Tibial nerve (tissue), 4 donors: Measurements from ENCODE around the gene ESCO1. TPM values are rescaled to one million over a fixed set of nuclear protein-coding genes. Genes with fewer than 3 reads are reported as not detected.

Experiments
- DNase-seq, 2 donors: peaks; one replicate each; pipeline ENCODE4 v3.0.0-alpha.2; 2019; ENCODE audit warnings: low spot score in 2 of 2
- H3K27ac ChIP-seq, 4 donors: fragments of 200-600 bp; sonication (generic) in 3 of 4; one replicate each; pipeline ENCODE4 v1.5.1; 2017 to 2019; ENCODE audit warnings: mild to moderate bottlenecking in 1 of 4
- H3K27me3 ChIP-seq, 2 donors: fragments of 200-600 bp; sonication (generic) in 1 of 2; one replicate each; pipeline versions ENCODE4 v1.5.1 to v1.6.0; 2017 to 2019
- H3K36me3 ChIP-seq, 3 donors: fragments of 200-600 bp; sonication (generic); one replicate each; pipeline ENCODE4 v1.5.1; 2018 to 2019
- H3K4me1 ChIP-seq, 4 donors: fragments of 200-600 bp; sonication (generic) in 3 of 4; one replicate each; pipeline ENCODE4 v1.5.1; 2017 to 2019
- H3K4me3 ChIP-seq, 4 donors: fragments of 200-600 bp; sonication (generic) in 3 of 4; one replicate each; pipeline ENCODE4 v1.5.1; 2017 to 2019; ENCODE audit warnings: mild to moderate bottlenecking in 1 of 4, moderate library complexity in 1 of 4
- H3K9me3 ChIP-seq, 4 donors: fragments of 200-600 bp; sonication (generic) in 3 of 4; one replicate each; pipeline ENCODE4 v1.5.1; 2017 to 2019
- CTCF ChIP-seq, 5 experiments: fragments of 200-600 bp in 3 of 5; fragments of 450-650 bp in 2 of 5; sonication (generic) in 3 of 5; IDR thresholded peaks; one replicate each; pipeline ENCODE4 v1.5.1; 2016 to 2019; ENCODE audit warnings: antibody characterized with exemption in 5 of 5, mild to moderate bottlenecking in 3 of 5, moderate library complexity in 2 of 5
- EP300 ChIP-seq, 2 donors: sonication (generic); formaldehyde crosslinking; IDR thresholded peaks; one replicate each; pipeline ENCODE4 v1.6.1; 2017; ENCODE audit warnings: antibody characterized with exemption in 2 of 2, mild to moderate bottlenecking in 1 of 2
- POLR2A ChIP-seq, 2 donors: fragments of 450-650 bp; IDR thresholded peaks; one replicate each; pipeline ENCODE4 v1.6.1; 2017; ENCODE audit warnings: antibody characterized with exemption in 2 of 2, mild to moderate bottlenecking in 2 of 2, moderate library complexity in 2 of 2
- WGBS, 2 donors: methylation state at CpG; one replicate each; pipeline ENCODE4 v1.1.5; 2018; 5-methylcytosine and 5-hydroxymethylcytosine counted together
- total RNA-seq, 4 donors: library from RNA; depleted of rRNA; stranded (reverse); fragments of >200 nt; gene quantifications; one replicate each; pipeline ENCODE4 v1.1.0, GENCODE V29; 2016

The ESCO1 gene
- total RNA-seq, 4 donors from 2014 or later, result 15.0 to 19.2 (median 18.6) TPM

- WGBS, 2 donors, result 94% methylated on average over 15 of the region's 15 CpGs
- no peak for TF ChIP-seq POLR2A (IDR thresholded peaks at IDR 0.05)
- TF ChIP-seq CTCF (IDR thresholded peaks at IDR 0.05), result no peak
- no peak for TF ChIP-seq EP300 (IDR thresholded peaks at IDR 0.05)
Observed at GRCh38 chr18:21489919-21490495, 110.5 kb downstream of the ESCO1 start.

DNA sequence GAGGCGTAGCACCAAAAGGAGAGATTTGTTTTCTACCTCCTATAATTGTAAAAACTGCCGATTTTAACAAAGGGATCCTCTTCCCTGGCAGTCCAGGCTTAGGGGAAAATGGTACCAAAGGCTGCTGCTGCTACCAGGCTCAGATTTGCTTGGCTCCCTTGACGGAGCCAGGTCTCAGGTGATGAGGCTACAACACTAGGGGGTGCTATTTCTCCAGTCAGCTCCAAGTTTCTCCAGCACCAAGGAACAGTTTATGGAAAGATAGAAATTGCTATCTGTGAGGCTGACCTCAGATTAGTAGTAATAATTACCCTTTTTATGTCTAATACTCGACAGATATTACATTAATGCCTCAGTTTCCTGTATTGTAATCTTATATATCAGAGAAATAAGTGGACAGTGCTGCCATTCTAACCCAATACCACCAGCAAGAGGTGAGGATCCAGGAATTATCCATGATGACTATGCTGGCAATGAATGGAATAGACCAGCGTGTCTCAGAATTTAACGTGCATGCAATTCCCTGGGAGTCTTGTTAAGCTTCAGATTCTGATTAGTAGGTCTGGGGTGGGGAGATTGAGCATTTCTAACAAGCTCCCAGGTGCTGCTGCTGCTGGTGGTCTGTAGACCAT is 111.3 kb downstream of the ESCO1 start:
- peak; percentile 19 to 48 (median 34) for TF ChIP-seq CTCF (IDR thresholded peaks at IDR 0.05)
- no peak for TF ChIP-seq POLR2A (IDR thresholded peaks at IDR 0.05)
- no peak for TF ChIP-seq EP300 (IDR thresholded peaks at IDR 0.05)
- Histone ChIP-seq H3K27ac (no peak overlapping the region), H3K9me3 (no peaks in the 10 kb centered on the region), H3K36me3 (no peaks in the 10 kb centered on the region), H3K4me1 (no peaks in the 10 kb centered on the region), H3K4me3 (no peak overlapping the region), H3K27me3 (no peaks in the 10 kb centered on the region)
- DNase-seq, result peak in 1 of 2 donors; percentile 18
- 44 to 52% methylated on average over 6 of the region's 6 CpGs for WGBS, 2 donors

More at GRCh38 chr18:21489919-21490495, 110.5 kb downstream of the ESCO1 start:
- H3K27me3 ChIP-seq, result no peaks in the 10 kb centered on the region
- H3K27ac ChIP-seq, result no peak overlapping the region
- H3K9me3 ChIP-seq, result no peaks in the 10 kb centered on the region
- H3K36me3 ChIP-seq, result no peaks in the 10 kb centered on the region
- no peak for DNase-seq
- no peaks in the 10 kb centered on the region for H3K4me1 ChIP-seq
- no peak overlapping the region for H3K4me3 ChIP-seq

DNA sequence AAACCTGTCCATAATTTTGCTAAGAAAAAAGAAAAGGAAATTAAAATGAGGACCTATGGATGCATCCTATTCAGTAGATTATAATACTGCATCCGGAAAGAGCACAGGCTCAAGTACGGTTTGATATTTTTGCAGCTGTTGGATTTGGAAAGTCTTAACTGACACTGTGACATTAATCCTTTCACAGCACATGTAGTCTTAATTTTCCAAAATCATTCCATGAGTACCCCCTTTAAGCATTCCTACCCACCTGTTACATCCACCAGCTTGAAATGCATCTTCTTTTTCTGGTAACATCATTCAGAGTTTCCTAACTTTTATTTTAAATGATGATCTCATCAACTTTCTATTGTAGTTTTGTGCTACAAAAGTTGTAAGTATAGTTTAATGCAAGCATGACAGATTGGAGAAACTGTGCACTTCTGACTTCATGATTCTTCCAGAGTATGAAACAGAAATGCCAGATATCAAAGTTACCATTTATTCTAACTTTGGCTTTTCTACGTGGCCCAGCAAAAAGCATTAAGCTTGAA is 113.5 kb downstream of the ESCO1 start:
- Histone ChIP-seq H3K27ac (no peak overlapping the region), H3K36me3 (no peaks in the 10 kb centered on the region), H3K4me1 (no peaks in the 10 kb centered on the region), H3K27me3 (no peaks in the 10 kb centered on the region), H3K9me3 (no peaks in the 10 kb centered on the region), H3K4me3 (no peak overlapping the region)
- WGBS, 2 donors, result 62 to 70% methylated on average over 3 of the region's 3 CpGs
- no peak for DNase-seq
- TF ChIP-seq CTCF (IDR thresholded peaks at IDR 0.05) (no peak), POLR2A (IDR thresholded peaks at IDR 0.05) (no peak), EP300 (IDR thresholded peaks at IDR 0.05) (no peak)

- Histone ChIP-seq H3K4me3 (no peak overlapping the region), H3K36me3 (no peaks in the 10 kb centered on the region), H3K27me3 (no peaks in the 10 kb centered on the region), H3K4me1 (no peaks in the 10 kb centered on the region), H3K9me3 (no peaks in the 10 kb centered on the region), H3K27ac (no peak overlapping the region)
- TF ChIP-seq CTCF (IDR thresholded peaks at IDR 0.05), result no peak
- no peak for TF ChIP-seq POLR2A (IDR thresholded peaks at IDR 0.05)
- TF ChIP-seq EP300 (IDR thresholded peaks at IDR 0.05), result no peak
- WGBS, 2 donors, result 54 to 55% methylated on average over 7 of the region's 7 CpGs
- DNase-seq, result no peak
Observed at GRCh38 chr18:21484851-21485636, 115.5 kb downstream of the ESCO1 start.

- no peaks in the 10 kb centered on the region for H3K27me3 ChIP-seq
- TF ChIP-seq POLR2A (IDR thresholded peaks at IDR 0.05), result no peak
- no peak for TF ChIP-seq EP300 (IDR thresholded peaks at IDR 0.05)
- no peak for TF ChIP-seq CTCF (IDR thresholded peaks at IDR 0.05)
- no peaks in the 10 kb centered on the region for H3K4me1 ChIP-seq
- no peak overlapping the region for H3K27ac ChIP-seq
- no peak overlapping the region for H3K4me3 ChIP-seq
- no peaks in the 10 kb centered on the region for H3K36me3 ChIP-seq
- no peaks in the 10 kb centered on the region for H3K9me3 ChIP-seq
- no peak for DNase-seq
- 56 to 62% methylated on average over 5 of the region's 5 CpGs for WGBS, 2 donors
Observed at GRCh38 chr18:21483051-21483450, 117.5 kb downstream of the ESCO1 start.
